ENCODE measurements around the gene NUDT1.

- no peak for TF ChIP-seq CTCF (conservative IDR thresholded peaks at IDR 0.05; ENCODE audit: low read depth in 2 of 2)
- TF ChIP-seq EZH2 (IDR thresholded peaks at IDR 0.05; ENCODE audit: low read depth, unreplicated experiment): no peak
- TF ChIP-seq CREB1 (CRISPR knock-in tag; IDR thresholded peaks at IDR 0.05; ENCODE audit: low read depth): no peak
- TF ChIP-seq POLR2AphosphoS5 (IDR thresholded peaks at IDR 0.05; ENCODE audit: low read depth): no peak
- no peak for TF ChIP-seq ZNF331 (CRISPR knock-in tag; IDR thresholded peaks at IDR 0.05; ENCODE audit: low read depth)
- no peak for TF ChIP-seq EZH2phosphoT487 (IDR thresholded peaks at IDR 0.05; ENCODE audit: unreplicated experiment)
- TF ChIP-seq REST (IDR thresholded peaks at IDR 0.05; ENCODE audit: unreplicated experiment): no peak
- TF ChIP-seq JUNB (IDR thresholded peaks at IDR 0.05; ENCODE audit: unreplicated experiment): no peak
- no peak for TF ChIP-seq ETS1 (IDR thresholded peaks at IDR 0.05)
Measured at GRCh38 chr7:2257651-2258050, 15.6 kb downstream of the NUDT1 start.

All from GM23338 (cell line).